HPDE6-E6E7 (cell line): ENCODE results near the gene FYN.
"Not testable (repeated sequence)": the region's sequence is repeated elsewhere in the genome, so short reads cannot be mapped to it uniquely, and the experiment has no call there.

ENCODE experiments used
- DNase-seq: peaks from one replicate; pipeline ENCODE4 v3.0.0; 2011; ENCODE audit warnings: missing footprints; ENCODE audit errors: extremely low spot score

FYN gene

DNA sequence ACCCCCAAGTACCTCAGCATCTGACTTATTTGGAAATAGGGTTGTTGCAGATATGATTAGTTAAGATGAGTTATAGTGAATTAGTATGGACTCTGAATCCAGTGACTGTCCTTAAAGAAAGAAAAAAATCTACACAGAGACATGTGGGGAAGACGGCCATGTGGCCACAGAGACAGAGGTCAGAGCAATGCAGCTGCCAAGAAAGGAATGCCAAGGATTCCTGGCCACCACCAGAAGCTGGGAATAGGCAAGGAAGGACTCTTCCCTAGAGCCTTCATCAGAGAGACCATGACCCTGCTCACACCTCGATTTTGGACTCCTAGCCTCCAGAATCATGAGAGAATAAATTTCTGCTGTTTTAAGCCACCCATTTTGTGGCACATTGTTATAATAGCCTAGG lies 81.8 kb downstream of the FYN start:
- no peak for DNase-seq

DNA sequence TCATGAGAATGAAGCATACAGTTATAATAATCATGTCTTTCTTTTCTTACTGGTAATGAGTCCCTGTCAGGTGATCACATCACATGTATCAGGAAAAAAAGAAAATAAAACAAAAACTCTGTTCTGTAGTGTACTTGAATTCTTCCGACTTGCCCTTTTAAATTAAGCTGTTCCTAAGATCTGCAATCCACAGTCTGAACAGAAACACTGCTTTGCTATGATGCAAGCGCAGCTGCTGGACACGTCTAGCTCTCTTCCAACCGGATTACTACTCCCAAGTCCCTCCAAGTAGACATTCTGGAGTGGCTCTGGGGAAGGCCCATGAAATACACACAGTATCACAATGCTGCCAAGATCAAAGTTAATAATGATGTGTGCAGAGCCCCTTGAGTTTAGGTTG lies 83.7 kb downstream of the FYN start:
- DNase-seq, result no peak

DNA sequence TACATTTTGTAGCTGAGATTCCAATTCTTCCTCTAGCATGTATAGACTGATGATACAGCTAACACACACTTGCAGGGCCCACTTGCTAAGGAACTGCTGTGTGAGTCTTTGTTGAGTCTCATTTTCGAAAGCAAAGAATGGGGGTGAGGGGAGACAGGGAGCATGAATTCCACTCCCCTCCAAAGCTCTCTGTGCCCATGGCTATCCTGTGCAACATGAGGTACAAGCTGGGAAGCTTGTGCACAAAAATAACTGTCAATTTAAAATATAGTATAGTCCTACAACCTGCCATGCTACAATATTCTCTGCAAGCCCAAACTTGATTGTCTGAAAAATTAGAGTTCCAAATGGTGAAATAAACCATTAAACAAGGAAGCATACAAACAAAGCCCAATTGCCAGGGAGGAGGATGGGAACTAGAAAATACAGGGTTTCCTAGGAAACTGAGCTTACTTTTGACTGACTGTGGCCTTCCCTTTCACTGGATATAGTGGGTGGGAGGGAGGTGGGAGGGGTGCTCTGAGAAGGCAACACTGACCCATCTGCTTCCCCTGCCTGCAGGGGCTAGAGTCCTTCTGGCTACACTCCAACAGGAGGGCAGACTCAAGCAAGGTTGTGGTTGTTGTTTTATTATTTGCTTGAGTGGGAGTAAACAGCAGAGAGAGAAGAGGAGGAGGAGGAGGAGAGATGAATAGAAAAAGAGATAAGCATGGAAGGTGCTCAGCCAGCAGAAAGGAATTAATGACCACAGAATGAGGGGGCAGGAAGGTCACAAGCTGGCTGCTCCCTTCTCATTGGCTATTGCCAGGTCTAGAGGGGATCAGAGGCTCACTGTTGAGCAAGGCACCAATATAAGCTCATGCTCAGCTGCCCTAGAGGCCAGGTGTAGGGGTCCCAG lies 84.6 kb downstream of the FYN start:
- no peak for DNase-seq

DNA sequence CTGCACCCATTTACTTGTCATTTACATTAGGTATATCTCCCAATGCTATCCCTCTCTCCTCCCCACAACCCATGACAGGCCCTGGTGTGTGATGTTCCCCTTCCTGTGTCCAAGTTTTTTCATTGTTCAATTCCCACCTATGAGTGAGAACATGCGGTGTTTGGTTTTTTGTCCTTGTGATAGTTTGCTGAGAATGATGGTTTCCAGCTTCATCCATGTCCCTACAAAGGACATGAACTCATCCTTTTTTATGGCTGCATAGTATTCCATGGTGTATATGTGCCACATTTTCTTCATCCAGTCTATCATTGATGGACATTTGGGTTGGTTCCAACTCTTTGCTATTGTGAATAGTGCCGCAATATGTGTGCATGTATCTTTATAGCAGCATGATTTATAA lies 87.1 kb downstream of the FYN start:
- not testable (repeated sequence) for DNase-seq

DNA sequence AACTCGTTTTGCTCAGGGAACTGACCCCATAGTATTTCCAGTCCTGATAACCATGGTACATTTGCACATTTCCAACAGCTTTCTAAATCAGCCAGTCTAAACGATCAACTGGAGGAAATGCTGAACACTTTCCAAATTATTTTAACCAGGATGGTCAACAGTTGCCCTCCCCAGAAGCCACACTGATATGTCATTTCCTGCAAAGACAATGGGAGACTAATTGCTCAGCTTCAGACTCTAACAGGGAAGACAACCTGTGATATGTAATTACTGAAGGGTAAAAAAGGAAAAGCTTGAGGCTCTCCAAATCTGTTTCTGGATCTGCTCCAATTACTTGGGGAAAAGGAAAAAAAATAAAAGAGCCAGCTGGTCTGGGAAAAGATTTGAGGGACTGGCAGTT lies 88.8 kb downstream of the FYN start:
- DNase-seq, result no peak

DNA sequence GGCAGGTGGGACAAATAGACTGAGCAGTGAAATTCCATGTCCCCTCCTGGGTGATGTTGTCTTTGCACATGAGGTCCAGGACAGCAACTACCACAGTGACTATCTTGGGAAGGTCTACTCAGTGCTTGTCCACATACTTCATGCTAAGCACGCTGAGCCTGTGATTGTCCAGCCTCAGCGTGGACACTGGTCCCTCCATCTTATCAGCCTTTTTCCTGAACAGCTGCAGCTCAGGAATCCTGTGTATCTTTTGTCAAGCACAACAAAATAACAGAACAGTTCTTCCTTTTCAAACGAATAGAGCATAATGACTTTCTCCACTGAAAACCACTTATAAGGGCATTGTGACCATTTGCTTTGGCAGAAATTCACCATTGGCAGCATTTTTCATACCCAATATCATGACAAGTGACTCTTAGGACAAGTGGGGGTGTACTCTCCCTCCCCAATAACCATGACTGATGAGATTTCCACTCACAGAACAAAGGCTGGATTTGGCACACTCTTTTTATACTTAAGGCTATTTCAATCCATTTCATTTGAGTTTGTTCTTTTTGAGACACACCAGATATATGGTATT lies 90.3 kb downstream of the FYN start:
- DNase-seq, result no peak

DNA sequence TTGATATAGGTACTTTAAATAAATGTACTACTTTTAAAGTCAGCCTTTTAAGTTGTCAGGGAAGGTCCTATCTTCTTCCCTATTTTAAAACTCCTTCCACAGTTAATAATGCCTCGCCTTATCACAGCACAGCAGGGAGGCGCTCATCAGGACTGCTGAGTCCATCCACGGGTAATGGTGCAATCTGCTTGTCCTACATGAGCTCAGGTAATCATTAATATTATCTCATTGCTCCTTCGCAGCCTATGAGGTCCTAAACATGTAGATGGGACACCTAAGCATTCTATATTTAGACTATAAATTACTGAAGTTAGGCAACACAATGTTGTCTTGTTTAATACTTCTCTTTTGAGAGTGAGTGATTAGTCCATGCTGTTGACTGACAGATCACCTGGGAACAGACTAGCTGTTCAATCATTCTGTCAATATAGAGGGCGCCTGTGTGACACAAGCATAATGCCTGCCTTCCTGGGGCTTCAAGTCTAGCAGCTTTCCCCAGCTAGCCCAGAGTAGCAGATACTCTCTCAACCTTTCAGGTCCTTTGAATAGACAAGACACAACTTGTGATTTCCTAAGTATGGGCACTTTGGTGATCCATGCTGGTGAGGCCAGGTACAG lies 91.0 kb downstream of the FYN start:
- DNase-seq, result no peak

DNA sequence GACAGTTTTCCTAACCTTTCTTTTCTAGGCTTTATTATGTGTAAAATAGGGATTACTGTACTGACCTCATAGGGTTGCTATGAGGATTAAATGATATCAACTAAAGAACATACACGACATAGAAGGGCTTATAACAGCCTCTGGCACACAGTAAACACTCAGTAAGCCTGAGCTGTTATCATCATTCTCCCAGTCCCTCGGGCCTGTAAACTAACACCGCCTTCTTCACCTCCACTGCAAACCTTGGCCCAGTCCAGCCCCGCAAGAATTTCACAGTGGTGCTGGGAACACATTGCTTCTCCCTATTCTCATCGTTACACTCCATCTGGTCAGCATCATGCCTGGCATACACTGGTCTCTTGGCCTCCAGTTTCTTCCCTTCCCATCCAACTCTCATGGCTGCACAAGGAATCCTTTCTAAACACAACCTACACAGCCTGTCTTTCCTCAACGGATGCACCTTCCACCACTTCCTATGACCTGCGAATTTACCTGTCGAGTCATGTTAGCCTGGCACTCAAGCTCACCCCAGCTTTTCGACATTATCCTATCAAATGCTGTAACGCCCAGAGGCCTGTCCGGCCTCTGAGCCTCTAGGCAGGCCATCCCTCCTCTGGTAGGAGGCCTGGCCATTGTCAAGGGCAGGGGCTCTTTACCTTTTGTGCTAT lies 92.1 kb downstream of the FYN start:
- DNase-seq, result no peak

DNA sequence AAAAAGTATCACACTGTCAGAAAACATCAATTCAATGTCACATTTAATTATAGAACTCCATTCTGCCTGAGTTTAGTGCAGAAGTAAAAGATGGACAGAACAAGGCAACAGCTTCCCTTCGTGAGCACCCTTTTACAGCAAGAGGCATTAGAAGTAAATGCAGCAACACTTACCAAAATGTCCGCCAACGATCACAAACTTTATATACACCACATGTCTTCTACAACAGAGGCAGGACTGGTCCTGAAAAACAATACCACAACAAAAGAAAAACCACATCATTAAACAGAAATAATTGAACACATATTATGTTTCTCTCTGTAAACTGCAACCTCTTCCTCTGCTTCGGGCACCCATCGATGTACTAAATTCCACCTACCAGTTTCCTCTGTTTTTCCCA lies 92.9 kb downstream of the FYN start:
- no peak for DNase-seq

DNA sequence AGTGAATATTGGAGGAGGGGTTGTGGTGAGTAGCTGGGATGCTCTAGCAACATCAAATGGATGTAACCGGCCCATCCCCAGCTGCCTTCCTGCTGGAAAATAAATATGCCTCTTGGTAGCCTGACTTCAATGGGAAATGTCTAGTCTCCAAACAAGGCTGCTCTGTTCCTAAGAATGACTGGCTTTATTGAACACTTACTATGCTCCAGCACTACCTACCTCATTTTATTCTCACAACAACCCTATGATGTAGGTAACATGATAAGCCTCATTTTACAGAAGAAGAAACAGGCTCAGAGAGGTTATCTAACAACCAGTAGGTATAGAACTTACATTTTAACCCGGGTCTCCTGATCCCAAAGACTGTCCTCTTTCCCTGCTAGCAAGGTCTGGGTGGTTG lies 93.6 kb downstream of the FYN start:
- DNase-seq, result no peak

DNA sequence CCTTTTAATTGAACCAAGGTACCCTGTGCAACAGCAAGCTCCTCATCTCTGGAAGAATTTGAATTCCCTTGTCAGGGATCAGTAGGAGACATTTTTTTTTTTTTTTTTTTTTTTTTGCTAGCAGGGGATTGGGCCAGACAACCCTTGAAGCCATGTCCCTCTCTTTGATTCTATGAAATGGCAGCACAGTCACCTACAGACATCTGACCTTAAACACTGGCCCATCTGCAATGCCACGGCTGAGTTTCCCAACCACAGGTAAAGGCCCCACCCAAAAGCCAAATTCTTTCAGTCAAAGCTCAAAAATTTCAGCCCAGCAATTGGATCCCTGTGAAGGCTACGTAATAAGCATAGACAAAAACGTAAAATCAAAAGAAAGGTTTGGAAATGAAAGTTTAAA lies 94.2 kb downstream of the FYN start:
- DNase-seq, result no peak

DNA sequence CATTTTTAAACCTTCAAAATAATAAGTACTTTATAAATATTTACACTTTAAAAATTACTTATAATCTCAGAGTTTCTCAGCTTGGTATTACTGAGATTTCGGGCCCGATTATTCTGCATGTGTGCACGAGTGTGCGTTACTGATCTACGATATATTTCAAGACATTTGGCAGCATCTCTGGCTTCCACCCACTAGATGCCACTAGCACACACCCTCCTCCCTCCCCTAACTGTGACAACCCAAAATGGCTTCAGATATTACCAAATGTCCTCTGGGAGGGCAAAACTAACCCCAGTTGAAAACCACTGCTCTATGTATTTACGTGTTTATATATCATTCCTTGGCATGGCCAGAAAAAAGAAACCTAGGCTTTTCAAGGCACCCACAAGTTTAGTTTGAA lies 95.9 kb downstream of the FYN start:
- DNase-seq, result no peak

DNA sequence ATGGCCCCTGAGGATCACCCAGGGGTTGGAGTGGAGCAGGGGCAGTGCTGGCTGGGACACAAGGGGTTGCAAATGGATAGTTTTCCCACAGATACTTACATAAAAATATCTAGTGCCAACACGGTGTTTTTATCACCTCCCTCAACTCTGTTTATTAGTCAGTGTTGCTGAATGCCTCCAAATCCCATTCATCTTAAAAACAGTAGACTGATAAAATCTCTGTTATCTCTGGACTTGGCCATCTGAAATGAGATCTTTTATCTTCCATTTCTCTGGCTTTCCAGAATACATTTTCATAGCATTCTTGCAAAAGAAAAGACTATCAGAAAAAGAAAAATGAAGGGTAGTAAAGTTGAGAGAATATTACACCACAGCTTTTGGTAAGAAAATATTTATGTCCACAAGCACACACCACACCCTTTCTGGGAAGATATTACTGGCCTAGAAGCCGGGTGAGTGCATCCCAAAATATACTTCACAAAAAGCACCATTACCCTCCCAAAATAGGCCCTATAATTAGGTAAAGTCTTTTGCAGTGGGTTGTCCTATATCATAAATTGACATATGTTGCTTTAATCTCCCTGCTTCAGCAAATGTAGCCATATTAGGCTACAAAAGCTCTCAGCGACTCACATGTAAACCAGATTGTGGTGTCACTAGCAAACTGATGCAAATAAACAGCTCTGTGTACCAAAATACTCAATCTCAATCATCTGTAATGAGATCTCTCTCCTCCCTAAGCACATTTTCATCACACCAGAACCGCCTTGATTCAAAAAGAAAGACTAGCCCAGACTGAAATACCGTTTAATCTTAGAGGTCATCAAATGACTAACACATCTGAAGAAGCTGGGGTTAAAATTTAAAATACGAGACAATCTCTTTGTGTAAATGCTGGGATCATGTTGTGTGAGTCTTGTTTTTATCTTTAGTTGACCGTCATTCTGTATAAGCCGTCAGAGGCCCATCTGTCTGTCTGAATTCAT lies 96.7 kb downstream of the FYN start:
- no peak for DNase-seq

DNA sequence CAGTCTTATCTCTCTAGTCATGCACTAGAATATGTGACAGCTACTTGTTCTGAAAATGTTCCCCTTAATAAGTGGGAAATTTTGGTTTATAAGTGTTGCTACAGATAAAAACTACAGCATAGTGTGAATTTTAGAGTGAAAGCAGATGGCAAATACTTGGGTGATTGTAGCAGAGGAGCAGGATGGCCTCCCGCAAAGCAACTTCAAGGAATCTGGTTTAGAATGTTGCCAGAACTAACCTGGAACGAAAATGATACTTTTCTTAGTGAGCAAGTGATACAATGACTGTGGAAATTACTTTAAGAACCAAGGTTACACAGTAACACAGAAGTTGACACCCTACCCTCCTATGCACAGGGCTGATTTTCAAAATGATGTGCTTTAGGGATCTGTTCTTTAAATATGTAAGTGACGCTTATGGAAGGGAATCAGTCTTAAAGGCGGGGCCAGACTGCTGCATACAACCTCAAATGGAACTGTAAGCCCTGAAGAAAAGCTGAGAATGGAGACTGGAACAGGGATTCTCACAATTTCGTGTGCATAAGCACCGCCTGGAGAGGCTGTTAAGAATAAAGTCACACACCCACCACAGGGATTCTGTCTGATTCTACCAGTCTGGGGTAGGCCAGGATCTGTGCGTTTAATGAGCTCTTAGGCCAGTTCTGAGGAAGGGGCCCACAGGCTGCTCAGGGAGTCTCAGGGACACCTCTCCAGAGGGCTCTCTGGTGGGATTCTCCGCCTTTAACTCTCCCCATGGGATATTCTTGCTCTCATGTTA lies 97.9 kb downstream of the FYN start:
- no peak for DNase-seq

DNA sequence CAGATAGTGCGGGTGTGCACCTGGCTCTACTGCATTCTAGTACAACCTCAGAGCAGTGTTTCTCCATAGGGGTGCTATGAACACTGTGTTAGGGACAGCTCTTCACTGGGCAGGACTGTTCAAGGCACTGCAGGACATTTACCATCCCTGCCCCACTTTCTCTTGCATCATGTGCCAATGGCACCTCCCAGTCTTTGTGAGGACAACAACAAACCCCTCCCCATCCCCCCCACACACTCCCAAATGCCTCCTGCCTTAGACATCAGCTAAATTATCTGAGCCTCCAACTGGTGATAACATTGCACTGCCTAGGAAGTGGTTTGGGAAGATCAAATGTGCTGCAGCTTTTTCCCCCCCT lies 98.9 kb downstream of the FYN start:
- no peak for DNase-seq

DNA sequence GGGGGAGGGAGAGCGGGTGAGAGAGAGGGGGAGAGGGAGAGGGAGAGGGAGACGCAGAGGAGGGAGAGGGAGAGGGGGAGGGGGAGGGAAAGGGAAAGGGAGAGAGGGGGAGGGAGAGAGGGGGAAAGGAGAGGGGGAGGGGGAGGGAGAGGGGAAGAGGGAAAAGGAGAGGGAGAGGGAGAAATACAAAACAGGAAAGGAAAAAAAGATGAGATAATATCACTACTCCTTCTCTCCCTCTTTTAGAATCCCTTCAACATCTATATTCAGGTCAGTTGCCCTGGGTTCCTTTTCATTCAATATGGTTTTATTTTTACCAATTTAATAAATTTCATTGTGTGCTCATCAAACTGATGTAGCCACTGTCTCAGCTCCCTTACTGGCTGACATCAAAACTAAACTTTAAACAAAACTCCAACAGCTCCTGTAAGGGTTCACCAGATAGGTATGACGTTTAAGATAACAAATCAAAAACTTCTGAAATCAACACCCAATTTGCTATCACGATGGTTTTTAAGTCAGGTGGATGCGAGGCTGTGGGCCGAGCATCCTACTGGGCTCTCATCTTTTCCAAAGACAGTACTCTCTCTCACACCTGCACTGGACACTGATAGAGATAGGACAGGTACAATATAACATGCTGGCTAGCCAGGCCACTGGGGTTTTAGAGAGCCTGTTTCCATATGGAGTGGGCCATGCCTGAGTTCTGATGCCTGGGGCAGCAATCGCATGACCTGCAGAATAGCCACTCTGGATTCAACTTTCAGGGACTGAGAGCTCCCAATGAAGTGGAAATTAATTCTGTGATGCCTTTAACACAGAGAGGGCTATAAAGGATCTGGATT lies 99.5 kb downstream of the FYN start:
- DNase-seq, result no peak

DNA sequence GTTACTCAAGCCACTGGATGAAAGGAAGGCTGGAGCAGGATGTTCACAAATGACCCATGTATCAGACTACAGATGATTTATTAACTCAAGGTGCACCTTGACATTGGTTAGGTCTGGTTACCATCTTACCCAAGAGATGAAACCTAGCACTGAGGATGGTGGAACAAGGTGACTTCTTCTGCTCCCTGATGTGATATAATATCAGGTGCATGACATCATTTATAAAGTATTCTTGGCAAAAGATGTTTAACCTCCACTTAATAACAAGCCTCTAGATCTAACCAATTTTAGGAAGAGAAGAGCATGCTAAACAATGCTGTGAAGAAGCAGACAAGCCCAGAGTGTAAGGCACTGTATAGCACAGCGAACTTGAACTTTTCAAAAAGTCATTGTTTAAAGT lies 100.9 kb downstream of the FYN start:
- no peak for DNase-seq

DNA sequence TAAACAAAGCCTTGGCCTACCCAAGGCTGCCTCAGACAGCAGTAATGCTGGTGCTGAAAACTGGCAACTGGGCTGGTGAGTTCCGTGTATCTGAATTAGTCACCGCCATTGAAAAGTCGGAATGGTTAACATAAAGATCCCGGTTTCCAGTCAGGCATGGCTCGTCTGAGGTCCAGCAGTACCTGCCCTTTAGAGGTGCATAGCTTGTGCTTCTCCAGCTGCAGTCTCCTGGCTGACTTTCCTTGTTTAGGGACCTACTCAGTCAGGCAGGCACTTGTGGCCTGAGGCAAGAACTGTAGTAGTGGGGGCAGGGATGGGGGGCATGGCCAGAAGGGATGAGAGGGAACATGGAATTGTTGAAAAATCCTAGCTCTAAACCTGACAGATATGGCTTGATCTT lies 101.6 kb downstream of the FYN start:
- no peak for DNase-seq

DNA sequence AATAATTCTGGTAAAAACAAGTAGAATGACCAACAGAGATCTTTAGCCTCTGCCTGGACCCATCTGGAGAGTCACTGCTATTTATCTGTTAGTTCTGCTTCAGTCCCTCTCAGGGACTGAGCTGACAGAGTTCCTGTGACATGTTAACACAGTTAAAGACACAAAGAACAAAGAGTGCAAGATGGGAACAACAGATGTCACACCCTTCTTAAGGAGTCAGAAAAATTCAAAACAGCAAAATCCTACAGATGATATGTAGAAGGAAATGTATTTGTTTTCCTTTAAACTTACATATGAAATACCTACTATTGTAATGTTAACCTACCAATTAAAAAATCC lies 102.2 kb downstream of the FYN start:
- DNase-seq, result no peak
